BLaER1 (cell line): ENCODE measurements around the gene HLA-DPA1.
"Not testable (repeated sequence)": the region's sequence is repeated elsewhere in the genome, so short reads cannot be mapped to it uniquely, and the experiment has no call there.

Experiments
- H3K27ac ChIP-seq: shearing (Covaris generic); formaldehyde crosslinking; 2 replicates; pipeline ENCODE4 v1.8.1; 2022
- H3K27me3 ChIP-seq: shearing (Covaris generic); formaldehyde crosslinking; 2 replicates; pipeline ENCODE4 v1.8.1; 2022
- H3K36me3 ChIP-seq: shearing (Covaris generic); formaldehyde crosslinking; 2 replicates; pipeline ENCODE4 v1.8.1; 2022
- H3K4me1 ChIP-seq: shearing (Covaris generic); formaldehyde crosslinking; 2 replicates; pipeline ENCODE4 v1.8.1; 2022
- H3K4me2 ChIP-seq: shearing (Covaris generic); formaldehyde crosslinking; 2 replicates; pipeline ENCODE4 v1.8.1; 2022
- H3K4me3 ChIP-seq: shearing (Covaris generic); formaldehyde crosslinking; 2 replicates; pipeline ENCODE4 v1.8.1; 2022
- H3K9ac ChIP-seq: shearing (Covaris generic); formaldehyde crosslinking; 2 replicates; pipeline ENCODE4 v1.8.1; 2022
- H3K9me3 ChIP-seq: shearing (Covaris generic); formaldehyde crosslinking; 2 replicates; pipeline ENCODE4 v1.8.1; 2022
- H4K20me1 ChIP-seq: shearing (Covaris generic); formaldehyde crosslinking; 2 replicates; pipeline ENCODE4 v1.8.1; 2022
- Cebpa-rat ChIP-seq: shearing (Covaris generic); IDR thresholded peaks from 2 replicates; pipeline ENCODE4 v1.8.1; 2022

The HLA-DPA1 gene

DNA sequence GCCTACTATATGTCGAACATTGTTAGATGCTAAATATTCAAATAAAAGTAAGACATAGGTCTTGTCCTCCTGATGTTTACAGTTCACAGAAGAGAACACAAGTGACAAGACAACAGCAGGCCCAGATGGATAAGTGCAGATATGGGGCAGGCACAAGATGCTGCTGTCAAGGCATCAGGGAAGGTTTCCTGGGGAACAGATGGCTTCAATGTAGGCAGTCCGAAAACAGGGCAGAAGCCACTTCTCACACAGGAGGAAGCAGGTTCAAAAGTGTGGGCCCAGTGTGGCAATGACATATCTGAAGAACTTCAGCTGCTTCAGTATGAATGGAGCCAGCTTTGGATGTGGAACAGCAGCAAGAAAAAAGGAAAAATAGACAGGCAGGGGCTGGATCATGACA lies 34.9 kb upstream of the HLA-DPA1 start:
- H3K9ac ChIP-seq: no peak overlapping the region
- no peaks in the 10 kb centered on the region for H3K27me3 ChIP-seq
- no peaks in the 10 kb centered on the region; the same call in 1 of the 2 replicates for H3K4me1 ChIP-seq

GRCh38 chr6:33107641-33108040 lies 34.2 kb upstream of the HLA-DPA1 start:
- peaks cover 12% of the 10 kb centered on the region; the same call in 1 of the 2 replicates for H3K9me3 ChIP-seq
- no peaks in the 10 kb centered on the region for H3K27me3 ChIP-seq
- H4K20me1 ChIP-seq: no peaks in the 10 kb centered on the region
- no peak for TF ChIP-seq Cebpa-rat
- H3K27ac ChIP-seq: no peak overlapping the region
- H3K4me2 ChIP-seq: no peak overlapping the region
- no peaks in the 10 kb centered on the region for H3K36me3 ChIP-seq
- H3K9ac ChIP-seq: no peak overlapping the region
- H3K4me1 ChIP-seq: no peaks in the 10 kb centered on the region
- no peak overlapping the region for H3K4me3 ChIP-seq

More for the DNA sequence above, 34.9 kb upstream of the HLA-DPA1 start:
- H3K36me3 ChIP-seq: no peaks in the 10 kb centered on the region
- H3K4me2 ChIP-seq: no peak overlapping the region
- H3K9me3 ChIP-seq: peaks cover 12% of the 10 kb centered on the region; the same call in 1 of the 2 replicates
- no peak for TF ChIP-seq Cebpa-rat
- no peak overlapping the region for H3K27ac ChIP-seq
- H4K20me1 ChIP-seq: no peaks in the 10 kb centered on the region
- no peak overlapping the region for H3K4me3 ChIP-seq

DNA sequence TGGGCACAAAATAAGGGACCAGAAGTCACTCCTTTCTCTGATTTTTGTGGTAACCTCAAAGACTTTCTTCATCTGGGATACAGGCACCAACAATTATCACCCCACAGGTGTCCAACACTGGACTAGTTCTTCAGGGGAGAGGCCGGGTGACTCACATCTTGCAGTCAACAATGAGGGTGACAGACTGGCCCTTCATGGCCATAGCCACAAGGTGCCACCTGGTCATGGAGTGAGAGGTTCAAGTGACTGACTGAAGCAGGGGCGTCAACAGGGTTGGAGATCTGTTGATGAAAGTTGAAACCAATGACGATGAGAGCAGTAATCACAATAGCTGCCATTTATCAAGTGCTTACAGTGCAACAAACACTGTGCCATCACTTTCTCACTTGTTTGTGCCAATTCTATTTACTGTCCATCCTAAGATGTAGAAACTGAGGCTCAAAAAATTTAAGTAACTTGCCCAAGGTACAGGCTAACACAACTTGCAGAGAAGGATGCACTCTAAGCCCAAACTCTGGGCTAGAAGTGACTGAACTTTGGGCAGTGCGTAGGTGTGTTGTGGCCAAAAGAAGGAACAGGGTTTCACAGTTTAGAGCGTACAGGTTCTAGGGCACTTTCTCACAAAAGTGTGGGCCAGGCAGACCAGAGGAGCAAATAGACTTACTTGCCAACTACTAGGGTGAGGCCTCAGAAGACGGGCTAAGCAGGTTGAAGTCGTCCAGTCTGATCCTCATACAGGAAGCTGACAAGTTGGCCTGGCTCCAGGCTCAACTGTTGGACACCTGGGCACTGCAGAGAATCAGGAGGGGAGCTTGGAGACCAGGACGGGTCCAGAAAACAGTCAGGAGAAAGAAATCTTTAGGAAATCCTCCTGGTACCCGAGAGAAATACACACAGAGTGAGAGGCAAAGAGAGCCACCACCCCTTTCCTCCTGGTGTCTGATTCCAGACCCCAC lies 32.7 kb upstream of the HLA-DPA1 start:
- no peak overlapping the region for H3K9ac ChIP-seq
- H3K4me1 ChIP-seq: no peaks in the 10 kb centered on the region
- H3K36me3 ChIP-seq: no peaks in the 10 kb centered on the region
- peaks cover 24% of the 10 kb centered on the region for H3K9me3 ChIP-seq
- H4K20me1 ChIP-seq: no peaks in the 10 kb centered on the region
- H3K4me2 ChIP-seq: no peak overlapping the region
- H3K4me3 ChIP-seq: no peak overlapping the region
- no peak for TF ChIP-seq Cebpa-rat
- H3K27ac ChIP-seq: no peak overlapping the region
- no peaks in the 10 kb centered on the region for H3K27me3 ChIP-seq

- Histone ChIP-seq H3K4me2 (no peak overlapping the region), H3K4me1 (no peaks in the 10 kb centered on the region), H3K4me3 (no peak overlapping the region), H3K9ac (no peak overlapping the region), H3K9me3 (peaks cover 32% of the 10 kb centered on the region), H3K27ac (no peak overlapping the region), H4K20me1 (no peaks in the 10 kb centered on the region), H3K27me3 (no peaks in the 10 kb centered on the region), H3K36me3 (no peaks in the 10 kb centered on the region)
- no peak for TF ChIP-seq Cebpa-rat
Measured at GRCh38 chr6:33105386-33105785, 31.9 kb upstream of the HLA-DPA1 start.

DNA sequence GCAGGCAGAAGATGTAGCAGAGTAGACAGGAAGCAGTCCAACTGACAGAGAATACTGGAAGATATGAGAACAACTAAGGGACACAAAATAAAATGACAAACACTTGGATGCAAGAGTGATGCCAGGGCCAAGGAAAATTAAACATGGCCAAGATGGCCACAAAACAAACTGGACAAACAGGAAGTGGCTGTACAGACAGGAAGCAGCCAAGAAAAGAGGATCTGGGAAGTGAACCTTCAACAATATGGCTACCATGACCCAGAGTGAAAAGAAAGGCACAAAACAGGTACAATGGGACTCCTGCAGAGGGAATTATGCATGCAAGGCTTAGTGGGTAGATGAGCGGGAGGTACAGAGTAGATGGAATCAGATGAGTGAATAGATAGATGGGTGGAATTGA lies 31.4 kb upstream of the HLA-DPA1 start:
- Histone ChIP-seq H3K9me3 (peaks cover 37% of the 10 kb centered on the region), H3K4me3 (no peak overlapping the region), H3K9ac (no peak overlapping the region), H3K27ac (no peak overlapping the region), H3K27me3 (no peaks in the 10 kb centered on the region), H3K4me2 (no peak overlapping the region), H4K20me1 (no peaks in the 10 kb centered on the region), H3K4me1 (no peaks in the 10 kb centered on the region), H3K36me3 (no peaks in the 10 kb centered on the region)
- TF ChIP-seq Cebpa-rat: no peak

DNA sequence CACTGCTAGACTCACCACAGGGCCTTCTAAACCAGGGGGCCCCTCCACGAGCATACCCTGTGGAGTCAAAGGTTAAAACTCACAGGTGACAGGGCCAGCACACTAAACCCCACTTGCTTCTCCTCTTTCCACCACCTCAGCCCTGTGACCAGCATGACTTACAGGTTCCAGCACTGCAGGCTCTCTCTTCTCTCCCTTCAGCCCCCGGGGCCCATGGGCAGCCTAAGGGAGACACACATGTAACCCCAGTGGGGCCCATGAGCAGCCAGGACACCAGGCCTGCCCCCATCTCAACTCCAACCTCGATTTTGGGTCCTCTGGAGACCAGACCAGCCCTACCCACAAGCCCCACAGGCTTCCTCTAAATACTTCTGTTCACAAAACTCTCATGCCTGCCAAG lies 30.3 kb upstream of the HLA-DPA1 start:
- no peak for TF ChIP-seq Cebpa-rat
- no peak overlapping the region for H3K4me2 ChIP-seq
- no peak overlapping the region for H3K4me3 ChIP-seq
- H3K9ac ChIP-seq: no peak overlapping the region
- no peaks in the 10 kb centered on the region for H4K20me1 ChIP-seq
- no peak overlapping the region for H3K27ac ChIP-seq
- H3K9me3 ChIP-seq: peaks cover 48% of the 10 kb centered on the region
- no peaks in the 10 kb centered on the region for H3K27me3 ChIP-seq
- no peaks in the 10 kb centered on the region for H3K36me3 ChIP-seq
- no peaks in the 10 kb centered on the region for H3K4me1 ChIP-seq

DNA sequence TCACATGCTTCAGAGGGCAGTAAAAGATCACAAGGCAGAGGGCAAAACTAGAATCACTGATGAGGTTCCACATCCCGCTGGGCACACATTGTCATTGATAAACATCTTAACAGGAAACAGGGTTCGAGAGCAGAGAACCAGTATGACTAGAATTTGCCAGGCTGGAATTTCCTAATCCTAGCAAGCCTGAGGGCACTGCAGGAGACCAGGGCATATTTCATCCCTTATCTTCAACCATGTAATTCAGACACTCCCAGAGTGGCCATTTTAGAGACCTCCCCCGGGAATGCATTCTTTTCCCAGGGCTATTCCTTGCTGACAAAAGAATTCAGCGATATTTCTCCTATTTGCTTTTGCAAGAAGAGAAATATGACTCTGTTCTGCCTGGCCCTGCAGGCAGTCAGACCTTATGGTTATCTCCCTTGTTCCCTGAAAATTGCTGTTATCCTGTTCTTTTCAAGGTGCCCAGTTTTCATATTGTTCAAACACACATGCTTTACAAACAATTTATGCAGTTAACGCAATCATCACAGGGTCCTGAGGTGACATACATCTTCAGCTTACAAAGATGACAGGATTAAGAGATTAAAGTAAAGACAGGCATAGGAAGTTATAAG lies 27.8 kb upstream of the HLA-DPA1 start:
- H3K9ac ChIP-seq, H3K4me1 ChIP-seq, H3K4me3 ChIP-seq, H4K20me1 ChIP-seq, H3K36me3 ChIP-seq, H3K27me3 ChIP-seq, H3K4me2 ChIP-seq, H3K27ac ChIP-seq: not testable (repeated sequence)
- H3K9me3 ChIP-seq: peaks cover 72% of the 10 kb centered on the region

- peaks cover 43% of the 10 kb centered on the region for H3K9me3 ChIP-seq
- H3K27ac ChIP-seq: no peak overlapping the region
- TF ChIP-seq Cebpa-rat: no peak
- H3K36me3 ChIP-seq: no peaks in the 10 kb centered on the region
- no peaks in the 10 kb centered on the region for H4K20me1 ChIP-seq
- H3K4me3 ChIP-seq: no peak overlapping the region
- H3K27me3 ChIP-seq: no peaks in the 10 kb centered on the region
- H3K4me2 ChIP-seq: no peak overlapping the region
- no peaks in the 10 kb centered on the region for H3K4me1 ChIP-seq
- no peak overlapping the region for H3K9ac ChIP-seq
Measured at GRCh38 chr6:33095681-33096080, 22.2 kb upstream of the HLA-DPA1 start.

DNA sequence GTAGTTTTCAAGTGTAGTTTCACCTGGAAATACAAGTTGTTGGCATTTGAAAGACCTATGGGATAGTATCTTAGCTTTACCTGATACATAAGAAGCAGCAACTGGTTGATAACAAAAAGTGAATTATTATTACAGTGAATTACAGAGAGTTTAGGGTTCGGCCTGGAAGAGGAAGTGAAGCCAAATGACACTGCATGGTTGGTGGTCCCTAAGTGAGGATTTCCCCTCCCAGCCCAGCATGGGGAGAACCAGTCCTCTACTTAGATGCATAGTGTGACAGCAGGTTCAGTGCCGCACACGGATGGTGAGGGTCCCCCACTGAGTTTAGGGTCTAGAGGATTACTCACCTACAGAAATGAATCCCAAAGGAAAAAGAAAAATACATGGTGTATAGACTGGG lies 20.4 kb upstream of the HLA-DPA1 start:
- Histone ChIP-seq H3K4me3 (no peak overlapping the region), H3K4me1 (peaks cover 9% of the 10 kb centered on the region), H3K4me2 (no peak overlapping the region), H3K9me3 (peaks cover 25% of the 10 kb centered on the region), H3K27ac (no peak overlapping the region), H3K36me3 (peaks cover under 1% of the 10 kb centered on the region), H3K27me3 (no peaks in the 10 kb centered on the region), H4K20me1 (no peaks in the 10 kb centered on the region), H3K9ac (no peak overlapping the region)
- no peak for TF ChIP-seq Cebpa-rat

- Histone ChIP-seq H3K4me3 (no peak overlapping the region), H4K20me1 (no peaks in the 10 kb centered on the region; the same call in 1 of the 2 replicates), H3K9ac (no peak overlapping the region), H3K36me3 (peaks cover 15% of the 10 kb centered on the region), H3K4me1 (peaks cover 13% of the 10 kb centered on the region), H3K9me3 (peaks cover 12% of the 10 kb centered on the region), H3K27me3 (no peaks in the 10 kb centered on the region), H3K27ac (no peak overlapping the region), H3K4me2 (no peak overlapping the region)
- no peak for TF ChIP-seq Cebpa-rat
Measured at GRCh38 chr6:33092385-33092784, 18.9 kb upstream of the HLA-DPA1 start.
